Stimulated activated CD4-positive, alpha-beta T cell treated with anti-CD3 and anti-CD28 coated beads, Interleukin-4, amount 100 ng/mL, for 48 hours (primary cell): Measurements from ENCODE around the gene TUBA3E.
"Not testable (repeated sequence)": the region's sequence is repeated elsewhere in the genome, so short reads cannot be mapped to it uniquely, and the experiment has no call there.

Experiments
- DNase-seq, 2 donors: peaks; one replicate each; pipeline ENCODE4 v3.0.0-alpha.2; 2020; ENCODE audit warnings: low read depth in 2 of 2

Gene TUBA3E

DNA sequence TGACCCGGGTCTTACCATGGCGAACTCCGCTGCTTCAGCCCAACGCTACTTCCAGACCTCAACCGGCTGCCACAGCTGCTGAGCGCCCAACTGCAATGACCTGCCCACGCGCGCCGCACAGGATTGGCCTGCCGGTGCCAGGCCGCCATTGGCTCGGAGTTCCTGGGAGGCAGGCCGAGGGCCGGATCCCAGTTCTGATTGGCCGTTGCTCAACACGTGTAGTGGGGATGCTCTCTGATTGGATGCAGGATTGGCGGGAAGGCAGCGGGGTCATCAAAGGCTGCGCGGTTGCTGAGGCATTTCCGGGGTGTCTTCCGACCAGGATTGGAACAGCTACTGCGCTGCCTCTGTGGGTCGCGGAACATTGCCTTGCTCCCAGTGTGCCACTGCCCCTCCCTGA is at the start of gene TUBA3E:
TSS of gene TUBA3E (minus strand) at position 97 of the 400 bp plus-strand sequence. CDS start at position 18, 79 bp downstream.
- DNase-seq, result no peak

- no peak for DNase-seq
Observed at GRCh38 chr2:130246430-130246829, 48.2 kb upstream of the TUBA3E start.

DNA sequence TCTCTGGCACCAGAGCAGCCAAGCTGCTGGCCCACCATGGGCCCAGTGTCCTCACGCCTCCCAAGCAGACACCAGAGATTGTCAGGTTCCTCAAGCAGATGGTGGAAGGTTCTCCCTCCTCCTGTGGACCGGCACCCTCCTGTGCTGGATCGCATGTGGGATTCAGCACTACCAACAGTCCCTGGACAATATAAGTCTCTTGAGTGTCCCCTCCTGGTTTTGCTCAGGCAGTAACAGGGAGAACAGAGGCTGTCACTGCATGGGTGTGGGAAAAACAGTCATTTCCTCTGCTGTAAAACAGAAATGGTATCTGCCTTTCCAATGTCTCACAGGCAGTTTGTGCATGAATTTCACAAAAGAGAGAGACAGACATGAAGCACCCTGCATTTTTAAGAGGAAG is 47.7 kb upstream of the TUBA3E start:
- DNase-seq, result no peak

GRCh38 chr2:130243359-130243758 is 45.1 kb upstream of the TUBA3E start:
- DNase-seq, result no peak

GRCh38 chr2:130241041-130241707 is 42.9 kb upstream of the TUBA3E start:
- no peak for DNase-seq

DNA sequence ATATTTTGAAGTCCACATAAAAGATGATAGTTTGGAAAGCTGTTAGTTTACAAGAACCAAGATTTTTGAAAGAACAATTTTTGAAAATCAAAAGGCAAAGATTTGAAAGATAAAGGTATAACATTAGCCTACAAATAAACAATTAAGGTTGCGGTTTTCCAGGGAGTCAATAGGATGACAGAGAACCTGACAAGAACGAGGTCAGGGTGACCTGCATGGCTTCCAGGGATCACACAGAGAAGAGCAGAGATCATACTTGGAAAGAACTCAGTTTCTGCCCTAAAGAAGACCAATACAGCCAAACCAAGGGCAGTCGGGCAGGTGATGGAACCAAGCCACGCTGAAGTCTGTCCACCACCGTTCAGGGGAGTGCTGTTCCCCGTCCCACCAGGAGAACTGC is 41.3 kb upstream of the TUBA3E start:
- not testable (repeated sequence) for DNase-seq

- DNase-seq, result not testable (repeated sequence)
Observed at GRCh38 chr2:130233066-130233465, 34.8 kb upstream of the TUBA3E start.

GRCh38 chr2:130231656-130232055 is 33.4 kb upstream of the TUBA3E start:
- DNase-seq, result no peak

DNA sequence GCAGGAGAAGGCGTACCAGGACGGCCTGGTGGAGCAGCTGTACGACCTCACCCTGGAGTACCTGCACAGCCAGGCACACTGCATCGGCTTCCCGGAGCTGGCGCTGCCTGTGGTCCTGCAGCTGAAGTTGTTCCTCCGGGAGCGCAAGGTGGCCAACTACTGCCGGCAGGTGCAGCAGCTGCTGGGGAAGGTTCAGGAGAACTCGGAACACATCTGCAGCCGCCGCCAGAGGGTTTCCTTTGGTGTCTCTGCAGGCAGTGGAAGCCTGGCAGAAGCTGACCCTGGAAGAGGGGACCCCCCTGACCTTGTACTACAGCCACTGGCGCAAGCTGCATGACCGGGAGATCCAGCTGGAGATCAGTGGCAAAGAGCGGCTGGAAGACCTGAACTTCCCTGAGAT is 32.7 kb upstream of the TUBA3E start:
- not testable (repeated sequence) for DNase-seq

- not testable (repeated sequence) for DNase-seq
Observed at GRCh38 chr2:130230376-130230775, 32.1 kb upstream of the TUBA3E start.

GRCh38 chr2:130229161-130229510 is 30.9 kb upstream of the TUBA3E start:
- peak; percentile 7 to 11 for DNase-seq

GRCh38 chr2:130228467-130229160 is 30.4 kb upstream of the TUBA3E start:
- DNase-seq, result not testable (repeated sequence)

GRCh38 chr2:130228005-130228404 is 29.8 kb upstream of the TUBA3E start:
- DNase-seq, result not testable (repeated sequence)

DNA sequence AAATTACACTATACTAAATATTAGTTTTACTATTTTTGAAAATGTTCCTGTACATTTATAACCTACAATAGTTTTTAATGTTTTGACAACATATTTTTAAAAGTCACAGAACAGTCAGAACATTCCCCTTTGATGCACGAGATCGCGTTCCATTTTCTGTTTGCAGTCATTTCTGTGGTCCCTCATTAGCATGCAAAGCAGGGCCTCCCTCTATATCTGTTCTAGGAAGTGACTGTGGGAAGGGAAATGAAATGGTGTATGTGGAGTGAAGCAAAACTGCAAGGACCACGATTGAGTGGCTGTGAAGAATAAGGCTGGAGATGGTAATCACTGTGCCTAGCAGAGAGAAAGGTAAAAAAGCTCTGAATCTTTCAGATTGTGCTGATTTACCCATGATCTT is 24.3 kb upstream of the TUBA3E start:
- DNase-seq, result not testable (repeated sequence)

DNA sequence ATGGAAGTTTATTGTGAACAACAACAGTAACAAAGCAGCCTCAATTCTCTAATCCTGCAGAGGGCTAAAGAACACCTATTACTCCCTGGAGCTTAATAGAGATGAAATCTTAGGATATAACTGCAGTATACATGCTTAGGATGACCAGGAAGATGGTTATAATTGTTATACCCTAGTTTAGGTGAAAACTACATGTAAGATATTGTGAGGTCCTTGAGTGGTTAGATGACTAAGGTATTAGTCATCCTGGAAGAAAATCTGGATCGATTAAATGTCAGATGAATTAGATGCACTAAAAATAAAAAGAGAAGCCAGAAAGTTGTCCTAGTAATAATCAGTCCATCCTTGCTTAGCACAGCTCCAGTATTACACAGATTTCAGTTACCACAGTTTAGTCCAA is 22.3 kb upstream of the TUBA3E start:
- not testable (repeated sequence) for DNase-seq

DNA sequence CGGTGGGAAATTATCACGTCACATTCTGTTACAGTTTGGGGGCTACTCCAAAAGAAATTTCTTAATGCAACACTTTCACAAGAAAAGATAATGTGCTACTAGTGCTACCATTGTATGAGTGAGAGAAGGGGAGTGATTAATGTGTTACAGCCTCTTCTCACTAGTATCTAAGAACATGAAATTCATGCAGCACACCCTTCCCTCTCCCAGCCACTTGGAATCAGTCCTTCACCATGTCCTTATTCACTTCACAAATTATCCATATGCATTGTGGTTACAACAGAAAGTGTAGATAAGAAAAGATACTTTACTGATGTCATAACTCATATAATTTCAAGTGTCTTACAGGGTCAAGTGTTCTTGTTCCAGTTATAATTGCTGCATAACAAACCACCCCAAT is 20.9 kb upstream of the TUBA3E start:
- DNase-seq, result not testable (repeated sequence)

DNA sequence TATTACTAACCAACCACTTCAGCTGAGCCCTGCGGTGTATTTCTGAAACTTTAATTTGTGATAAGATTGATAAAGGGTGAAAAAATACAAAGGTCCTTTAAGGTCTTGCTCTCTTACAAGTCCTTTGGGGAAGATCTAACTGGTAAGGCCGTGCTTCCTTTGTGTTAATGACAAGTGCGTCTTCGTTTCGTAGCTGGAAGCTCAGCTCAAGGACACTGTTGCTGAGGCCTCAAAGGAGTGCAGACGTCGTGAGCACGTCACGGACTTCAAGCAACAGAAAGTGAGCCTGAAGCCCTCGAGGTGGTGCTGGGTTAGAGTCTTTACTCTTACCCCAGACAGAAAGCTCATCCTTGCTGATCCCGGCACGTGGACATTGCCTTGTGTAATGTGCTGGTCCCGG is 8.8 kb upstream of the TUBA3E start:
- not testable (repeated sequence) for DNase-seq

DNA sequence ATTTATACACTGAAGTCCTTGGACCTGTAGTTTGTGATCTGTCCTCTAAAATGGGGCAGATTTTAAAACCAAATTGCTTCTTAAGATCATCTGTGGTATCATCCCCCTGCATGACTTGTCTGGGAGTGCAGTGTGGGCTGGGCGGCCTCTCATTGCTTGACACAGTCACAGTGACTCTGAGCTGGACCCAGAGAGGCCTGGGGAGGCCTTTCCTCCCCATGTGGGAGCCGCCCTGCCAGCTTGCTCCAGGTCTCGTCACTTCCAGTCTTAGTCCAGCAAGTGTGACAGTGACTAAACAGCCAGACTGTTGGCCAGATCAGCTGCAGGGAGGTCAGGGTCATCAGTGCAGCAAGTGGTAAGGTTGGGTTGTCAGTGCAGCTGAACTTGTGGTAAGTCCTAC is 4.9 kb upstream of the TUBA3E start:
- not testable (repeated sequence) for DNase-seq

DNA sequence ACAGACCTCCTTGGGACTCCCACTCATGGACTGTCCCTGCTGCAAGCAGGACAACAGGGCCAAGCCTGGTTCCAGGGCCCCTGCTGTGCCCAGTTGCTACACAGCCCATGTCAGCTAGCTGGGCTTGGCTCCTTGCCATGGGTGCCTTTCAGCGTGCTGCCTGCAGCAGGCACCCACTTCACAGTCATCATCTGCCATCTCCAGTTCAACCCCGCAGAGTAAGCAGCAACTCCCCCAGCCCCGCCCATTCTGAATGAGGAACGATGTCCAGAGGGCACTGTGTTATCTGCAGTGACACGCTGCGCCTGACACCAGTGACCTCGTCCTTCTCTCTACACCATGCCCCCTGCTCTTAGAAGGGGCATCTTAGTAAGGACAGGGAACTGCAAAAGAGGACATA is 4.3 kb upstream of the TUBA3E start:
- DNase-seq, result not testable (repeated sequence)

GRCh38 chr2:130196052-130196451 is 2.2 kb downstream of the TUBA3E start:
- not testable (repeated sequence) for DNase-seq

GRCh38 chr2:130195089-130195635 is 3.1 kb downstream of the TUBA3E start:
- DNase-seq, result not testable (repeated sequence)

GRCh38 chr2:130193824-130194223 is 4.4 kb downstream of the TUBA3E start:
- DNase-seq, result not testable (repeated sequence)

GRCh38 chr2:130192451-130192850 is 5.8 kb downstream of the TUBA3E start:
- not testable (repeated sequence) for DNase-seq
